Hepatocyte (in vitro differentiated cells): ENCODE data around the gene PRMT9. TPM values are rescaled to one million over a fixed set of nuclear protein-coding genes. Genes with fewer than 3 reads are reported as not detected.

Experiments
- DNase-seq: peaks from one replicate; pipeline ENCODE4 v3.0.0-alpha.2; 2016; ENCODE audit warnings: low spot score
- H2AFZ ChIP-seq: fragments of 200-600 bp; sonication (generic); 2 replicates; pipeline ENCODE4 v1.6.0; 2016; ENCODE audit warnings: antibody characterized with exemption, mild to moderate bottlenecking
- H3K27ac ChIP-seq: fragments of 200-600 bp; sonication (generic); 2 replicates; pipeline ENCODE4 v1.5.1; 2016; ENCODE audit warnings: mild to moderate bottlenecking
- H3K27me3 ChIP-seq: fragments of 200-600 bp; sonication (generic); 2 replicates; pipeline ENCODE4 v1.6.1; 2016
- H3K36me3 ChIP-seq: fragments of 200-600 bp; sonication (generic); replicated peaks from 2 replicates; pipeline ENCODE4 v1.5.1; 2016; ENCODE audit warnings: low read depth; ENCODE audit not compliant: insufficient read depth
- H3K4me1 ChIP-seq: fragments of 200-600 bp; sonication (generic); 2 replicates; pipeline ENCODE4 v1.5.1; 2016; ENCODE audit warnings: mild to moderate bottlenecking, moderate library complexity; ENCODE audit not compliant: insufficient read depth
- H3K4me2 ChIP-seq: fragments of 200-600 bp; sonication (generic); 2 replicates; pipeline ENCODE4 v1.6.0; 2016
- H3K4me3 ChIP-seq: fragments of 200-600 bp; sonication (generic); 2 replicates; pipeline ENCODE4 v1.5.1; 2016; ENCODE audit warnings: mild to moderate bottlenecking
- H3K79me2 ChIP-seq: fragments of 200-600 bp; sonication (generic); 2 replicates; pipeline ENCODE4 v1.6.0; 2017; ENCODE audit warnings: mild to moderate bottlenecking
- H3K9me2 ChIP-seq: fragments of 200-600 bp; sonication (generic); replicated peaks from 2 replicates; pipeline ENCODE4 v1.6.0; 2017; ENCODE audit warnings: mild to moderate bottlenecking; ENCODE audit not compliant: insufficient read depth
- H3K9me3 ChIP-seq: fragments of 200-600 bp; sonication (generic); 2 replicates; pipeline ENCODE4 v1.5.1; 2016; ENCODE audit warnings: low read depth, mild to moderate bottlenecking
- H4K20me1 ChIP-seq: fragments of 200-600 bp; sonication (generic); 2 replicates; pipeline ENCODE4 v1.6.0; 2016; ENCODE audit warnings: mild to moderate bottlenecking; ENCODE audit not compliant: insufficient read depth, poor library complexity, severe bottlenecking
- EZH2 ChIP-seq: fragments of 200-600 bp; sonication (generic); IDR thresholded peaks from 2 replicates; pipeline ENCODE4 v1.6.1; 2016; ENCODE audit warnings: antibody characterized with exemption, mild to moderate bottlenecking, borderline replicate concordance
- EZH2phosphoT487 ChIP-seq: fragments of 200-600 bp; sonication (generic); IDR thresholded peaks from one replicate; pipeline ENCODE4 v1.6.1; 2018; ENCODE audit warnings: antibody characterized with exemption, mild to moderate bottlenecking, low read depth, moderate library complexity; ENCODE audit not compliant: unreplicated experiment, severe bottlenecking
- WGBS: methylation state at CpG from one replicate; pipeline ENCODE4 v1.1.6; 2016; ENCODE audit warnings: low lambda C conversion rate; ENCODE audit errors: missing lambda C conversion rate; 5-methylcytosine and 5-hydroxymethylcytosine counted together
- polyA plus RNA-seq: library from polyadenylated mRNA; unstranded; fragments of >200 nt; fragmentation: Nextera tagmentation; extraction: Ambion mirVana; gene quantifications from 2 replicates; pipeline ENCODE4 v1.2.1, GENCODE V29; 2016
- total RNA-seq: library from RNA; depleted of rRNA; stranded (reverse); fragments of >200 nt; gene quantifications from 2 replicates; pipeline ENCODE4 v1.2.3, GENCODE V29; 2014
- TF ChIP-seq, protein P1 (sequence below): fragments of 200-600 bp; sonication (generic); IDR thresholded peaks from 2 replicates; pipeline ENCODE4 v1.5.1; 2016; ENCODE audit warnings: antibody characterized with exemption, mild to moderate bottlenecking; ENCODE audit not compliant: poor library complexity

Gene PRMT9
- total and polyA plus RNA-seq, 2 experiments from 2014 or later = 6.2 to 16.3 TPM

DNA sequence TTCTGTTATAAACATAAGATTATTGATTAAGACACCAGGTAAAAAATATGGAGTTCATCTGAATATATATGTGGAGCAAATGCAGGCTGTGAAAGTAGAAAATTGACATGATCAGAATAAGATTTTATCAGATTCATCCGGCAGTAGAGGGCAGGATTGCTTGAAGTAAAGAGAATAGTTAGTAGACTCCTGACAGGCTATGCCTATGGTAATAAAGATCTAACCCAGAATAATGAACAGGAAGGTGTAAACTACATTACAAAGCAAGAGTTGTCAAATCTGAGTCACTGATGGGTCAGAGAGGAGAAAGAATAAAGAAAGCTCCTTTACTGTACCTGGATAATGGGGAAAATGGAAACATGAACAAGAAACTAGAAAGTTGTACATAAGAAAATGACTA is 87.6 kb downstream of the PRMT9 start:
- no peak overlapping the region for H3K27ac ChIP-seq
- H3K36me3 ChIP-seq = no peaks in the 10 kb centered on the region
- TF ChIP-seq EZH2 (no peak), EZH2phosphoT487 (no peak)
- TF ChIP-seq, protein P1, sequence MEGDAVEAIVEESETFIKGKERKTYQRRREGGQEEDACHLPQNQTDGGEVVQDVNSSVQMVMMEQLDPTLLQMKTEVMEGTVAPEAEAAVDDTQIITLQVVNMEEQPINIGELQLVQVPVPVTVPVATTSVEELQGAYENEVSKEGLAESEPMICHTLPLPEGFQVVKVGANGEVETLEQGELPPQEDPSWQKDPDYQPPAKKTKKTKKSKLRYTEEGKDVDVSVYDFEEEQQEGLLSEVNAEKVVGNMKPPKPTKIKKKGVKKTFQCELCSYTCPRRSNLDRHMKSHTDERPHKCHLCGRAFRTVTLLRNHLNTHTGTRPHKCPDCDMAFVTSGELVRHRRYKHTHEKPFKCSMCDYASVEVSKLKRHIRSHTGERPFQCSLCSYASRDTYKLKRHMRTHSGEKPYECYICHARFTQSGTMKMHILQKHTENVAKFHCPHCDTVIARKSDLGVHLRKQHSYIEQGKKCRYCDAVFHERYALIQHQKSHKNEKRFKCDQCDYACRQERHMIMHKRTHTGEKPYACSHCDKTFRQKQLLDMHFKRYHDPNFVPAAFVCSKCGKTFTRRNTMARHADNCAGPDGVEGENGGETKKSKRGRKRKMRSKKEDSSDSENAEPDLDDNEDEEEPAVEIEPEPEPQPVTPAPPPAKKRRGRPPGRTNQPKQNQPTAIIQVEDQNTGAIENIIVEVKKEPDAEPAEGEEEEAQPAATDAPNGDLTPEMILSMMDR = peak; percentile 26
- H3K79me2 ChIP-seq = no peaks in the 10 kb centered on the region
- no peaks in the 10 kb centered on the region for H3K9me2 ChIP-seq
- H4K20me1 ChIP-seq = no peaks in the 10 kb centered on the region
- no peaks in the 10 kb centered on the region for H3K4me1 ChIP-seq
- WGBS = 56% methylated on average over 1 of the region's 1 CpG
- H3K4me2 ChIP-seq = no peak overlapping the region
- H3K9me3 ChIP-seq = no peaks in the 10 kb centered on the region
- no peak overlapping the region for H2AFZ ChIP-seq
- no peak overlapping the region for H3K4me3 ChIP-seq
- no peak for DNase-seq
- no peaks in the 10 kb centered on the region for H3K27me3 ChIP-seq

DNA sequence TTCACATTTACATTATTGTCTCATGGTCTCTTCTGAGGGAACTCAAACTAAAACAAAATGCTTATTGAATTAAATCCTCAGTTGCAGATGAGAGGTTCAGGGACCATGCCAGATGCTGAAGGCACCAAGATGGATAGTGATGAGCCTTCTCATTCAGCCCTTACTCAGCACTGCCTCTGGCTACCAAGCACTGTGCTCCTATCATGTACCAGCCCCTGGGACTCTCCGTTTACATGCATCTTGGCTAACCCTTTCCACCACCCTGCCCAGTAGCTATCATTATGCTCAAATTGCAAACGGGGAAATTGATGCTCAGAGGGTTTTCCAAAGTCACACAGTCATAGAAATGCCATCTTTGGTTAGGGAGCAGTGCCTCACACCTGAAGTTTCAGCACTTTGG is 89.4 kb downstream of the PRMT9 start:
- no peaks in the 10 kb centered on the region for H3K79me2 ChIP-seq
- no peak overlapping the region for H3K27ac ChIP-seq
- H3K4me1 ChIP-seq = no peaks in the 10 kb centered on the region
- H3K4me2 ChIP-seq = no peak overlapping the region
- no peak overlapping the region for H2AFZ ChIP-seq
- TF ChIP-seq EZH2 = no peak
- TF ChIP-seq, protein P1 = no peak
- TF ChIP-seq EZH2phosphoT487 = no peak
- 75% methylated on average over 2 of the region's 2 CpGs for WGBS
- no peaks in the 10 kb centered on the region for H3K27me3 ChIP-seq
- no peaks in the 10 kb centered on the region for H4K20me1 ChIP-seq
- no peak for DNase-seq
- no peak overlapping the region for H3K4me3 ChIP-seq
- H3K36me3 ChIP-seq = no peaks in the 10 kb centered on the region
- H3K9me2 ChIP-seq = no peaks in the 10 kb centered on the region
- H3K9me3 ChIP-seq = no peaks in the 10 kb centered on the region

GRCh38 chr4:147594107-147594506 is 89.9 kb downstream of the PRMT9 start:
- TF ChIP-seq EZH2 (no peak), EZH2phosphoT487 (no peak)
- TF ChIP-seq, protein P1 = no peak
- WGBS = 69% methylated on average over 5 of the region's 5 CpGs

GRCh38 chr4:147591106-147591505 is 92.9 kb downstream of the PRMT9 start:
- H3K9me2 ChIP-seq = no peaks in the 10 kb centered on the region
- no peaks in the 10 kb centered on the region for H3K9me3 ChIP-seq
- H3K4me1 ChIP-seq = no peaks in the 10 kb centered on the region
- DNase-seq = no peak
- H3K79me2 ChIP-seq = no peaks in the 10 kb centered on the region
- no peak overlapping the region for H2AFZ ChIP-seq
- H3K4me2 ChIP-seq = no peak overlapping the region
- no peaks in the 10 kb centered on the region for H4K20me1 ChIP-seq
- no peaks in the 10 kb centered on the region for H3K27me3 ChIP-seq
- TF ChIP-seq EZH2phosphoT487 (no peak), EZH2 (no peak)
- TF ChIP-seq, protein P1 = no peak
- no peak overlapping the region for H3K4me3 ChIP-seq
- no peak overlapping the region for H3K27ac ChIP-seq
- H3K36me3 ChIP-seq = no peaks in the 10 kb centered on the region

More at GRCh38 chr4:147594107-147594506, 89.9 kb downstream of the PRMT9 start:
- Histone ChIP-seq H3K79me2 (no peaks in the 10 kb centered on the region), H3K36me3 (no peaks in the 10 kb centered on the region), H3K4me1 (no peaks in the 10 kb centered on the region), H4K20me1 (no peaks in the 10 kb centered on the region), H2AFZ (no peak overlapping the region), H3K9me3 (no peaks in the 10 kb centered on the region), H3K4me2 (no peak overlapping the region), H3K4me3 (no peak overlapping the region), H3K27me3 (no peaks in the 10 kb centered on the region), H3K27ac (no peak overlapping the region), H3K9me2 (no peaks in the 10 kb centered on the region)
- DNase-seq = no peak
